GM20431 (cell line): ENCODE results near the gene SRC.

Experiments used
- in situ Hi-C: fragments of 300-500 bp; cut with MseI, MboI; formaldehyde crosslinking; loops from one replicate; pipeline ENCODE4 v1.15.0; 2020; ENCODE audit warnings: low sequenced_read_pairs; ENCODE audit not compliant: unreplicated experiment

SRC gene

GRCh38 chr20:37314617-37315016 is 31.3 kb upstream of the SRC start:
- in situ Hi-C loops: no loop called here

- in situ Hi-C loops: no loop called here
Measured at GRCh38 chr20:37315021-37315451, 30.9 kb upstream of the SRC start.

DNA sequence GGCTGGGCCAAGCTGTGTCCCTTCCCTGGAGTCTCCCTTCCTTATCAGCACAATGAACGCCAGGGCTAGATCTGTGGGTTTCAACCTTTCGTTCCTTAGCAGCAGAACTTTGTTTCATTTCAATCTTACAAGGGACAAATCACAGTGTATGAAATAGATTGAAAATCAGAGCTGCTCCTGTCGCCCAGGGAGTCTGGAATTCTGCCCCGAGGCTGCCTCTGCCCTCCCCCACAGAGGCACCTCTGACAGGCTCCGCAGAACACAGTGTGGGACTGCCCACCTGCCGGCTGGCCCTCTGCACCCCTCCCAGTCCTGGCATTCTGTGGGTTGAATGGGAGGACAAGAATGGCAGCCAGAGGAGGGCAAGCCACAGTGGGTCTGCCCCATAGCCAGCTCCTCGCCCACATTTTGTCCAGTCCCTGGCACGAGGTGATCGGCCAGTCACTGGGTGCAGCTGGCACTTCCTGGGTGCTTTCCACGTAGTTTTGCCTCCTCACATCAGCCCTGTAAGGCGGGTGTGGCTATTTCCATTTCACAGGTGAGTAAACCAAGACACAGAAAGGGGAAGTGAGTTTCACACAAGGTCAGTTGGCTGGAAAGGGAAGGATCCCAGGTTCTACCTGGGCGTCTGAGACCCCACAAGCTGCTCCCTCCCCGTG is 30.4 kb upstream of the SRC start:
- in situ Hi-C loops: no loop called here

DNA sequence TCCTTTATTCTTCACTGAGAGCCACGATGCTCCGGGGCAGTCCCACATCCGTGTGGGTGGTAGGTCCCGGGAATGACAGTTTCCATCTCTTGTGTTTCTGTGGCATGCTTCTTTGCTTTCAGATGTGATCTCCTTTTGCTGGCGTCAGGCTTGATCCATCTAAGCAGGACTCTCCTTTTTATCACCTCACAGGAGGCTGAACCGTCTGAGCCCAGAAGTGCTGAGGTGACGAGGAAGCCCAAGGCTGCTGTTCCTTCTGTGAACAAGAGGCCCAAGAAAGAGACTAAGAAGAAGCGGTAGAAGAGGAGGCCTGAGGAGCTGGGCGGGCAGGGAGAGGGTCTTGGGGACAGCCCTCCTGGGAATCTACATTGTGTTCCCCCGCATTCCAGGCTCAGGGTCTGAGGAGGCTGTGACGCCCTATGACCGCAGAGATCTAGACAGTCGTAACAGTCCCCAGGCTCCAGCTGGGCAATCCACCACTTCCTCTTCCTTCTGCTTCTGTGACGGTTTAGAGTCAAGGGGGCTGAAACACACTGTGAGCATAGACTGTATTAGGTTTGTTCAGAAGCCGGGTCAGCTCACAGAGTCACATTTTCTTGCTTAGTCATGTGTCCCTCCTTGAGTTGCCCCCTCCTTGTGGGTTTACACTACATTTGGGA is 29.7 kb upstream of the SRC start:
- in situ Hi-C loops: no loop called here

- in situ Hi-C loops: no loop called here
Measured at GRCh38 chr20:37316775-37317170, 29.2 kb upstream of the SRC start.

DNA sequence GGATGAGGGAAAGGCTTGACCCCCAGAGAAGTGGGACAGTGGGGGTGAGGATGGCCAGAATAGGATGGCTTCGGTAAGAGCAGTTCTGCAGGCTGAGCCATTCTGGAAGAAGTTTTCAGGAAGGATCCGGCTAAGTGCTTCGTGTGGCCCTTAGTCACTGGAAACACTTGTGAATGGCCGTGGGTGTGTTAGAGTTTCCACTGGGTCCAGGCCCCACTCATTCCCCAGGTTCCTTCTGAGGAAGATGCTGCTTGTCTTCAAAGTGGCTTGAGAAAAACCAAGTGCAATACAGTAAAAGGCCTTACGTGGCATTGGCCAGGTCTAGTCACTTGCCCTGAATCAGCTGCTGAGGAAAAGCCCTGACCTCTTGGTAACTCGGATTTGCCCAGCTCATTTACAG is 28.6 kb upstream of the SRC start:
- in situ Hi-C loops: no loop called here

- in situ Hi-C loops: no loop called here
Measured at GRCh38 chr20:37317994-37318640, 27.8 kb upstream of the SRC start.

DNA sequence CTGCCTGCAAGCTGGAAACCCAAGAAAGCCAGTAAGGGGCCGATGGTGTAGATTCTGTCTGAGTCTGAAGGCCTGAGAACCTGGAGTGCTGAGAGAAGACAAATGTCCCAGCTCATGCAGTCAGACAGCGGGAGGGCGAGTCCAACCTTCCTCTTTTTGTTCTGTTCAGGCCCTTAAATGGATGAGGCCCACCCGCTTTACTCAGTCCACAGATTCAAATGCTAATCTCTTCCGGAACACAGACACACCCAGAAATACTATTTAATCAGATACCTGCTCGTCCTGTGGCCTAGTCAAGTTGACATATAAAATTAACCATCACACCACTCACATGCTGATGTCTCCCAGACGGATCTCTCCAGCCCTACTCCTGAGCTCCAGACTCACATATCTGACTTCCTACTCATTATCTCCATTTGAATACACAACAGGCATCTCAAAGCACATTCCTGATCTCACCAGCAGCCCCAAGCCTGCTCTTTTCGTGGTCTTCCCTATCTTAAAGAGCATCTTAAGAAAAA is 26.7 kb upstream of the SRC start:
- in situ Hi-C loops: no loop called here

DNA sequence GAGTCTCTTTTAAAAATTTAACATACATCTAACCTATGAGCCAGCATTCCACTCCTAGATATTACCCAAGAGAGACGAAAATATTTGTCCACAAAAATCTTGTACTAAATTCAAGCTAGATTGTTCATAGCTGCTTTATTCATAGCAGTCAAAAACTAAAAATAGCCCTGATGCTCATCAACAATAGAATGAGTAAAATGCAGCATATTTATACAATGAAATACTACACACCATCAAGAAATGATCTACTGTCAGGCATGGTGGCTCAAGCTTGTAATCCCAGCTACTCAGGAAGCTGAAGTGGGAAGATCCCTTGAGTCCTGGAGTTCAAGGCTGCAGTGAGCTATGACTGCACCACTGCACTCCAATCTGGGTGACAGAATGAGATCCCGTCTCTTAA is 22.0 kb upstream of the SRC start:
- in situ Hi-C loops: no loop called here

GRCh38 chr20:37325206-37325605 is 20.7 kb upstream of the SRC start:
- in situ Hi-C loops: no loop called here

DNA sequence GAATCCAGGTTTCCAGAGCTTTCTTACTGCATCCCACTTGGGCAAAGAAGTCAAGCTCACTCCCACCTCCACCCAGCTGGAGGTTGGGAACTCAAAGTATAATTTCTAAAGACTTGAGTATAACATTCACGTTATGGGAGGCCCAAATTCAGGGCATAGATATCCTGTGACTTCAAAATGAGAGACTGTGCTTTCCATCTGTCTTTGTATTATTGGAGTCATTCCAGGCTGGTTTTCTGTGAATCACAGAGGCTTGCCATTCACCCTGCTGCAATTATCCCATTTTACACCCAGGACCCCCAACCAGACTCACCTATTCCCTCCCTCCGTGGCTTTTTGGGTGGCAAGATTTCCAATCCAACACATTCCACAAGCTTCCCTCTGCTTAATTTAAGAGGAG is 19.3 kb upstream of the SRC start:
- in situ Hi-C loops: no loop called here

DNA sequence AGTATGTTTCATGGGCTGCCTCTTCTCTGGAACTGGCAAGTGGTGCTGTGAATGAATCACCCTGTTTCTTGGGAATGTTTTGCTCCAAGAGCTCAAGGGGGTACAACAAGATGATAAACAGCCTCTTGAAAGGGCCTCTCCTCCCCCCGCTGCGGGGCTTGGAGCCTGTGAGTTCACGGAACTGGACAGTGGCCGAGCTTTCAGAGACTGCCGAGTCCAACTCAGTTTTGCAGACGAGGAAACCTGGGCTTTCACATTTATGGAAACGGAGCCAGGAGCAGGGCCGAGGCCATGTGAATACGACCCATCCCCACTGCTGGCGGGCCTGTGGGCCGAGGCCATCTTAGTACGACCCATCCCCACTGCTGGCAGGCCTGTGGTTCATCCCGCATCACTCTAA is 18.2 kb upstream of the SRC start:
- in situ Hi-C loops: no loop called here

GRCh38 chr20:37328149-37328945 is 17.6 kb upstream of the SRC start:
- in situ Hi-C loops: no loop called here

GRCh38 chr20:37329481-37330165 is 16.3 kb upstream of the SRC start:
- in situ Hi-C loops: no loop called here

DNA sequence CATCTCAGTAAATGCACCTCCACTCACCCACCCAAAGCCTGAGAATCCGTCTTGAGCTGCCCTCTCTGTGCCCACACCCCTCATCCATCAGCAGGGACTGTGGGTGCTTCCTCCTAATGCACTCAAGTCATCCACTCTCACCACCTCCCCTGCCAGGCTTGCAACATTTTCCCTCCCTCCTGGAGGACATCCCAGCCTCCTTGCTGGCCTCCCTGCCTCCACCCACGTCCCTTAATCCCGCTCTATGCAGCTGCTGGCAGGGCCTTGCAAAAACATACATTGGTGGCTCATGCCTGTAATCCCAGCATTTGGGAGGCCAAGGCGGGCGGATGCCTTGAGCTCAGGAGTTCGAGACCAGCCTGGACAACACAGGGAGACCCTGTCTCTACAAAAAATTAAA is 15.6 kb upstream of the SRC start:
- in situ Hi-C loops: no loop called here

GRCh38 chr20:37331060-37331857 is 14.7 kb upstream of the SRC start:
- in situ Hi-C loops: no loop called here

DNA sequence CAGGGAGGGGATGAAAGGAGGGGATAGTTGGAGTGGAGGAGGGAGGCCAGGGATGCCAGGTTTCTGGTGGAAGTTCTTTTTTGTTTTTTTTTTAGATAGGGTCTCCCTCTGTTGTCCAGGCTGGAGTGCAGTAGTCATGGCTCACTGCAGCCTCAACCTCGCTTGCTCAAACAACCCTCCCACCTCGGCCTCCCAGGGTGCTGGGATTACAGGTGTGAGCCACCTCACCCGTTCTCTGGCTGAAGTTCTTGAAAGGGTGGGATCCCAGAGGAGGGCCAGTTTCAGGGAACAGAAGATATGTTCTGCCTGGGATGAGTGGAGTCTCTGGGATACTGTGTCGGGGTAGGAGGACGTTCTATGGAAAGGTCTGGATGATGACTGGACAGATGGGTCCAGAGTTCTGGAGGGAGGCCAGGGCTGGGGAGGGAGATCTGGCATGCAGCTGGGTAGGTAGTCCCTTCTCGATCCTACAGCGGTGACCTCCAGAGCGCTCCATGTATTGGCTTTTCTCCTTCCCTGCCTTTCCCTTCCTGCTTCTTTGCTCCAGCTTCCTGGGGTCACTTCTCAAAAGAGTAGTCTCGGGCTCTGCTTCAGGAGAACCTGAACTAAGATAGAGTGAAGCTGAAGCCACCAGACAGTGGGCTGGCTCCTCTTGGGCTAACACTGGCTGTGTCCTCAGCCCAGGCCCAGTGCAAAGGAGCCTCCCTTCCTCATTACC is 12.7 kb upstream of the SRC start:
- in situ Hi-C loops: no loop called here

DNA sequence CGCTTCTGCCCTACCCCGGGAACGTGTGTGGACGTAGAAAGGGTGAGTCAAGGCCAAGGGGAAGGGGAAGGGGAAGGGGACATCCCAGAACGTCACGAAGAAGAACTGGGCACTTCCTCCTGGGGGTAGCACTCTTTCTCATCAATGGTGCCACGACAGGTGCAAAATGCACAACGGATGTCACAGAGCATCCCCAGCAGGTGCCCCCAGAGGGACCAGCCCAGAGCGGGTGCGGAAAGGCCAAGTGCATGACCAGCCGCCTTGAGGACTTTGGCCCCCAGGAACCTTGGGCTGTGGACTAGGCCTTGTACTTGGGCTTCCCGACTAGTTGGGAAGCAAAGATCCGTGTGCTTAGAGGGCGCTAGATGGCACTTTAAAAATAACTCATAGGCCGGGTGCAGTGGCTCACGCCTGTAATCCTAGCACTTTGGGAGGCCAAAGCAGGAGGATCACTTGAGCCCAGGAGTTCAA is 12.1 kb upstream of the SRC start:
- in situ Hi-C loops: no loop called here
